K562 (cell line): ENCODE results near the gene CDKN2B.

Experiments
- HMG20B ChIP-seq: fragments of 250-450 bp; sonication (Bioruptor Pico); IDR thresholded peaks from 2 replicates; pipeline ENCODE4 v1.5.0; 2021; ENCODE audit warnings: mild to moderate bottlenecking
- KAT8 ChIP-seq: fragments of 450-650 bp; IDR thresholded peaks from 2 replicates; pipeline ENCODE4 v1.6.1; 2016; ENCODE audit warnings: low read depth, mild to moderate bottlenecking
- MCM5 ChIP-seq: fragments of 450-650 bp; IDR thresholded peaks from 2 replicates; pipeline ENCODE4 v1.6.1; 2016; ENCODE audit warnings: low read depth
- POLR2AphosphoS5 ChIP-seq: IDR thresholded peaks from 2 replicates; pipeline ENCODE4 v1.6.1; 2011; ENCODE audit warnings: mild to moderate bottlenecking, low read depth, low read length, moderate library complexity; ENCODE audit not compliant: control insufficient read depth, insufficient read depth
- SMC3 ChIP-seq: conservative IDR thresholded peaks from 2 replicates; pipeline ENCODE4 v1.6.1; 2011; ENCODE audit warnings: low read depth, low read length, improper control_type of control experiment; ENCODE audit not compliant: insufficient read depth
- TAF1 ChIP-seq: IDR thresholded peaks from 2 replicates; pipeline ENCODE4 v1.6.1; 2011; ENCODE audit warnings: mild to moderate bottlenecking, low read length, moderate library complexity; ENCODE audit not compliant: insufficient read depth, control insufficient read depth, severe bottlenecking; ENCODE audit errors: extremely low read depth
- ZBTB26 ChIP-seq: fragments of 450-650 bp; formaldehyde crosslinking; IDR thresholded peaks from 2 replicates; pipeline ENCODE4 v1.4.0; 2022; ENCODE audit warnings: missing genetic modification characterization
- ZNF24 ChIP-seq: fragments of 450-650 bp; IDR thresholded peaks from 2 replicates; pipeline ENCODE4 v1.6.1; 2016

GRCh38 chr9:22054529-22054928 lies 45.4 kb upstream of the CDKN2B start:
- no peak for TF ChIP-seq TAF1
- TF ChIP-seq POLR2AphosphoS5 = no peak
- no peak for TF ChIP-seq SMC3
- TF ChIP-seq ZBTB26 = no peak
- no peak for TF ChIP-seq ZNF24
- TF ChIP-seq KAT8 = no peak
- no peak for TF ChIP-seq MCM5
- TF ChIP-seq HMG20B (CRISPR knock-in tag) = no peak
